ENCODE results near the gene MOCS1.

The MOCS1 gene

GRCh38 chr6:39901116-39901655 is 33.1 kb downstream of the MOCS1 start:
- DNase-seq = no peak

GRCh38 chr6:39899554-39900295 is 34.5 kb downstream of the MOCS1 start:
- peak; percentile 18 for DNase-seq

- no peak for DNase-seq
Measured at GRCh38 chr6:39898625-39899024, 35.6 kb downstream of the MOCS1 start.

GRCh38 chr6:39897698-39898097 is 36.6 kb downstream of the MOCS1 start:
- no peak for DNase-seq

- no peak for DNase-seq
Measured at GRCh38 chr6:39896701-39897100, 37.6 kb downstream of the MOCS1 start.

GRCh38 chr6:39893286-39893685 is 41.0 kb downstream of the MOCS1 start:
- no peak for DNase-seq

GRCh38 chr6:39892490-39893129 is 41.7 kb downstream of the MOCS1 start:
- peak; percentile 76 for DNase-seq

- DNase-seq = no peak
Measured at GRCh38 chr6:39891976-39892375, 42.3 kb downstream of the MOCS1 start.

- DNase-seq = no peak
Measured at GRCh38 chr6:39891353-39891752, 42.9 kb downstream of the MOCS1 start.

- no peak for DNase-seq
Measured at GRCh38 chr6:39889229-39889628, 45.0 kb downstream of the MOCS1 start.

GRCh38 chr6:39887692-39888450 is 46.4 kb downstream of the MOCS1 start:
- peak; percentile 98 for DNase-seq

- no peak for DNase-seq
Measured at GRCh38 chr6:39886871-39887270, 47.4 kb downstream of the MOCS1 start.

GRCh38 chr6:39885691-39886090 is 48.6 kb downstream of the MOCS1 start:
- no peak for DNase-seq

GRCh38 chr6:39884696-39885095 is 49.6 kb downstream of the MOCS1 start:
- DNase-seq = peak; percentile 92

GRCh38 chr6:39882531-39882899 is 51.7 kb downstream of the MOCS1 start:
- peak; percentile 98 for DNase-seq

GRCh38 chr6:39881851-39882530 is 52.3 kb downstream of the MOCS1 start:
- DNase-seq = peak; percentile 84

GRCh38 chr6:39880594-39880993 is 53.7 kb downstream of the MOCS1 start:
- no peak for DNase-seq

- DNase-seq = no peak
Measured at GRCh38 chr6:39879535-39879934, 54.7 kb downstream of the MOCS1 start.

- DNase-seq = no peak
Measured at GRCh38 chr6:39876826-39877225, 57.4 kb downstream of the MOCS1 start.

- DNase-seq = no peak
Measured at GRCh38 chr6:39876111-39876510, 58.2 kb downstream of the MOCS1 start.

- DNase-seq = no peak
Measured at GRCh38 chr6:39873439-39873838, 60.8 kb downstream of the MOCS1 start.

- DNase-seq = no peak
Measured at GRCh38 chr6:39870950-39871349, 63.3 kb downstream of the MOCS1 start.

GRCh38 chr6:39867592-39867991 is 66.7 kb downstream of the MOCS1 start:
- DNase-seq = no peak

All from EL (cell line).